LNCAP (cell line): Measurements from ENCODE around the gene NME4.

Experiments
- TF ChIP-seq, protein P1 (sequence below): fragments of 450-650 bp; IDR thresholded peaks from 2 replicates; pipeline ENCODE4 v1.5.1; 2017; ENCODE audit warnings: mild to moderate bottlenecking

The NME4 gene

DNA sequence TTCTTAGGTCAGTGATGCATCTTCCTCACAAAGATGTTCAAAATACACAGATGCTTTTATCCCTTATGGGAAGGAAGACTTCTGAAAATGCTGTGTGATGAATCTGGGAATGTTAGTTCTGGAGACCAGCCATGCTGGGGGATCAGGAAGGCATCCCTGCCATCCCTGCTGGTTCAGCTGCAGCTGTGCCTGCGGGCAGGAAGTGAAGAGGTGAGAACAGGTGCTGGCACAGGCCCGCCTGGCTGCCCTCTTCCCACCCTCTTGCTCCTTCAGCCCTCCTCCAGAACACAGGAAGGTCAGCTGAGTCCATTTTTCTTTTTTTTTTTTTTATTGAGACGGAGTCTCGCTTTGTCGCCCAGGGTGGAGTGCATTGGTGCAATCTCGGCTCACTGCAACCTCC lies 43.6 kb downstream of the NME4 start:
- TF ChIP-seq, protein P1, sequence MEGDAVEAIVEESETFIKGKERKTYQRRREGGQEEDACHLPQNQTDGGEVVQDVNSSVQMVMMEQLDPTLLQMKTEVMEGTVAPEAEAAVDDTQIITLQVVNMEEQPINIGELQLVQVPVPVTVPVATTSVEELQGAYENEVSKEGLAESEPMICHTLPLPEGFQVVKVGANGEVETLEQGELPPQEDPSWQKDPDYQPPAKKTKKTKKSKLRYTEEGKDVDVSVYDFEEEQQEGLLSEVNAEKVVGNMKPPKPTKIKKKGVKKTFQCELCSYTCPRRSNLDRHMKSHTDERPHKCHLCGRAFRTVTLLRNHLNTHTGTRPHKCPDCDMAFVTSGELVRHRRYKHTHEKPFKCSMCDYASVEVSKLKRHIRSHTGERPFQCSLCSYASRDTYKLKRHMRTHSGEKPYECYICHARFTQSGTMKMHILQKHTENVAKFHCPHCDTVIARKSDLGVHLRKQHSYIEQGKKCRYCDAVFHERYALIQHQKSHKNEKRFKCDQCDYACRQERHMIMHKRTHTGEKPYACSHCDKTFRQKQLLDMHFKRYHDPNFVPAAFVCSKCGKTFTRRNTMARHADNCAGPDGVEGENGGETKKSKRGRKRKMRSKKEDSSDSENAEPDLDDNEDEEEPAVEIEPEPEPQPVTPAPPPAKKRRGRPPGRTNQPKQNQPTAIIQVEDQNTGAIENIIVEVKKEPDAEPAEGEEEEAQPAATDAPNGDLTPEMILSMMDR, result no peak

DNA sequence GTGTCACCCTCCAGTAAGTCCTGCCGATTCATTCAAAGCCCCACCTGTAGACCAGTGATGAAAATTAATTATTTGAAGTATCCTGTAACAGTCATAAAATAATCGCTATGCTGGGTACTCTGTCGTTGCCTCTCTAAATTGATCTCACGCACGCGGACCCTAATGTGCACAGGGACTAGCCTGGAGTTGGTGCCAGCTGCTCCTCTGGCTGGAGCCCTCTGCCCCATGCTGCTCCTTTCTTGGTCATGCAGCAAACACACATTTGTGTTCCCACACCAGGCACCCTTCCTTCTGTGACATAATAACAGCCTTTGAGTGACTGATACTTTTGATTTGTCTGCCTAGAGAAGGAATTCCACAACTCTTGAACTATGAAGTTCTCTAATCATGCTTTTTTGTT lies 44.4 kb downstream of the NME4 start:
- TF ChIP-seq, protein P1, result no peak

DNA sequence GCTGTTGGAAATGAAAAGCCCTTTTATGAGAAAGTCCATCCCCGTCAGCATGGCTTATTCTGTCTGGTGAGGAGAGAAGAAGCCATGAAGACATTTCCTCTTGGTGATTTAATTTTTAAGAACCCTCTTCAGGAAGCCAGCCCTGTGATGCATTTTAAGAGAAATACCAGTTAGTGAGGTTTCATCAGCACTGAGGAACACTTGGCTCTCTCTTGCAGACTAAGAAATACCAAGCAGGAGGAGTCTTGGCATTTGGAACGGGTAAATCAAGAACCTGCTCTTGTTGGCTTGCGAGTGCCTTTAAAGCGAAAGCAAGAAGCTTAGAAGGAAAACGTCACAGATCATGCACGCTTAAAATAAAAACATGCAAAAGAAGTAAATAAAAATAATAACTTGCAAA lies 46.0 kb downstream of the NME4 start:
- TF ChIP-seq, protein P1, result no peak

DNA sequence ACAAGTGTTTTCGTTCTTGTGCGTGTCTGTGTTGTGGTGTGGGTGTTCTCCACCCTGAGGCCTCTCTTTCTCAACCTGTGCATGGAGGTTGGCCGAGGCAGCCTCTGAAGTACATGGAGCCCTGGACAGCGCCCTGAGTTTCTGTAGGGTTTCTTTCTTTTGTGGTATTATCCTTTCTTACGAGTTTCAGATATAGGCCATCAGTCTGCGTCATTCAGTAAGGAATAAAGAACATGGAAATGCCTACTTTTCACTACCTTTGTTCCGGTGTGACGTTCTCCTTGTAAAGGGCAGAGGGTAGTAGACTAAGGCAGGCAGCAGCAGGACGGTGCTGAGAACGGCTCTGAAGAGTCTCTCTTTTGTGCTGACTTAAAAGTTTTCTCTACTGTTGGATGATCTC lies 47.0 kb downstream of the NME4 start:
- TF ChIP-seq, protein P1, result no peak

DNA sequence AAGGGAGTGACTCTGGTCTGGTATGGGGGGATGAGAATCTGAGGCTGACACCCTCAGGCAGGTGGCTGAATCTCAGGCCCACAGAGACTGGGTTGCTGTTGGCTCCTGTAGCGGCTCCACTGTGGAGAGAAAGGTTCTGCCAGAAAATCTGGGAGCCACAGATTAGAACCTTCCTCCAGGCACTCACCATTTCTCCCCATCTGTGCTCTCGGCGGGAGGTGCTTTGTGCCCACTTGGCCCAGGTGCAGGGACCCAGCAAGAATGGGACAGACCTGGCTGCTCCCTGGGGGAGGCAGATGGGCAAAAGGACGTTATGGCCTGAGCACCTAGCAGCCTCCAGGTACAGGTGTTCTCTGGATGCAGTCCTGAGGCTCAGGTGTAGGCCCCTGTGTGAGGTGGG lies 48.6 kb downstream of the NME4 start:
- TF ChIP-seq, protein P1, result no peak
